Astrocyte (in vitro differentiated cells and primary cell): Measurements from ENCODE around the gene SGSM2. TPM values are rescaled to one million over a fixed set of nuclear protein-coding genes. Genes with fewer than 3 reads are reported as not detected.

Source experiments
- DNase-seq: peaks from one replicate; pipeline ENCODE4 v3.0.0-alpha.2; 2010; ENCODE audit warnings: low read depth
- FAIRE-seq: peaks from 2 replicates; lab custom pipeline; 2011; peaks lifted over from hg19 to GRCh38; lab: Jason Lieb, UNC
- H2AFZ ChIP-seq: 2 replicates; pipeline ENCODE4 v1.6.0; 2012; ENCODE audit warnings: low read depth, low read length, inconsistent platforms
- H3K27ac ChIP-seq: 2 replicates; pipeline ENCODE4 v1.5.1; 2011; ENCODE audit warnings: low read depth, low read length, inconsistent platforms
- H3K27me3 ChIP-seq: 2 replicates; pipeline ENCODE4 v1.6.0; 2011; ENCODE audit warnings: low read length, inconsistent platforms; ENCODE audit not compliant: insufficient read depth
- H3K36me3 ChIP-seq: 2 replicates; pipeline ENCODE4 v1.5.1; 2011; ENCODE audit warnings: low read length, inconsistent platforms; ENCODE audit not compliant: insufficient read depth
- H3K4me1 ChIP-seq: 2 replicates; pipeline ENCODE4 v1.5.1; 2011; ENCODE audit warnings: low read length, inconsistent platforms; ENCODE audit not compliant: insufficient read depth
- H3K4me2 ChIP-seq: 2 replicates; pipeline ENCODE4 v1.6.0; 2012; ENCODE audit warnings: low read length, inconsistent platforms
- H3K4me3 ChIP-seq: 2 replicates; pipeline ENCODE4 v1.5.1; 2011; ENCODE audit warnings: low read depth, mild to moderate bottlenecking, low read length, inconsistent platforms; ENCODE audit not compliant: insufficient read depth
- H3K79me2 ChIP-seq: 2 replicates; pipeline ENCODE4 v1.6.0; 2012; ENCODE audit warnings: mild to moderate bottlenecking, low read length, inconsistent platforms; ENCODE audit not compliant: insufficient read depth
- H3K9ac ChIP-seq: 2 replicates; pipeline ENCODE4 v1.6.0; 2012; ENCODE audit warnings: mild to moderate bottlenecking, low read length, inconsistent platforms
- H3K9me3 ChIP-seq: 2 replicates; pipeline ENCODE4 v1.5.1; 2012; ENCODE audit warnings: low read depth, mild to moderate bottlenecking, low read length, inconsistent platforms; ENCODE audit not compliant: insufficient read depth
- H4K20me1 ChIP-seq: 2 replicates; pipeline ENCODE4 v1.6.0; 2012; ENCODE audit warnings: low read length, inconsistent platforms; ENCODE audit not compliant: insufficient read depth
- H3K27ac Mint-ChIP-seq: one replicate; pipeline ENCODE4 v1.8.0; 2021; ENCODE audit warnings: mild to moderate bottlenecking, mixed read lengths; ENCODE audit not compliant: unreplicated experiment
- H3K27me3 Mint-ChIP-seq: one replicate; pipeline ENCODE4 v1.8.0; 2021; ENCODE audit warnings: low read depth, mixed read lengths; ENCODE audit not compliant: unreplicated experiment
- H3K36me3 Mint-ChIP-seq: one replicate; pipeline ENCODE4 v1.8.0; 2021; ENCODE audit warnings: low read depth, mixed read lengths; ENCODE audit not compliant: unreplicated experiment
- H3K4me1 Mint-ChIP-seq: one replicate; pipeline ENCODE4 v1.8.0; 2021; ENCODE audit warnings: low read depth, mixed read lengths; ENCODE audit not compliant: unreplicated experiment
- H3K4me3 Mint-ChIP-seq: one replicate; pipeline ENCODE4 v1.8.0; 2021; ENCODE audit warnings: mild to moderate bottlenecking, moderate library complexity, mixed read lengths; ENCODE audit not compliant: unreplicated experiment
- H3K9me3 Mint-ChIP-seq: one replicate; pipeline ENCODE4 v1.8.0; 2021; ENCODE audit warnings: mild to moderate bottlenecking, mixed read lengths; ENCODE audit not compliant: unreplicated experiment
- EZH2 ChIP-seq: IDR thresholded peaks from 2 replicates; pipeline ENCODE4 v1.6.1; 2012; ENCODE audit warnings: mild to moderate bottlenecking, low read length, inconsistent platforms; ENCODE audit not compliant: insufficient read depth
- total RNA-seq: library from RNA; stranded (reverse); gene quantifications from 2 replicates; pipeline ENCODE4 v1.2.1, GENCODE V29; 2021
- TF ChIP-seq, protein P1 (sequence below): IDR thresholded peaks from 2 replicates; pipeline ENCODE4 v1.5.1; 2011; ENCODE audit warnings: low read depth, mild to moderate bottlenecking, inconsistent platforms, low read length, moderate library complexity; ENCODE audit not compliant: insufficient read depth

SGSM2 gene
- total RNA-seq, 1 donor from 2014 or later = 62.1 TPM

DNA sequence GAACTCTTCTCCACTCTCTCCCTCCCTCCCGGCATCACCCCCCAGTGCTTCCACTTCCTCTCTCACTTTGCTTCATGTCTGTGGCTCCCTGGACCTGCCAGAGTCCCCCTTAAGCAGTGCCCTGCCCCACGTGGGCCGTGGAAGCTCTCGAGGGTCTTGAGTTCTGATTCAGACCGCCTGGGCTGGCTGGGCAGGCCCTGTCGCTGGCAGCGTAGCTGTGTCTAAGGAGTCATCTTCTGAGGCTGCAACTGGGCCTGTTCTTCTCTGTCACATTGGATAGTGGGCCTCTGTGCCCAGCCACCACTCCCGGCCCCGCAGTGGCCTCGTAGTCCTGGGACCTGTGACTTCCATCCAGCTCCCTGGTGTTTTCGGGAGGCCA, 32.9 kb downstream of the SGSM2 start:
- no peak overlapping the region for H3K4me3 Mint-ChIP-seq
- Histone ChIP-seq H3K9ac (no peak overlapping the region), H3K9me3 (no peaks in the 10 kb centered on the region), H3K4me2 (no peak overlapping the region), H3K4me3 (no peak overlapping the region), H3K79me2 (no peaks in the 10 kb centered on the region), H4K20me1 (peaks cover 25% of the 10 kb centered on the region), H3K27me3 (no peaks in the 10 kb centered on the region), H3K27ac (no peak overlapping the region), H3K36me3 (peaks cover 2% of the 10 kb centered on the region), H2AFZ (no peak overlapping the region), H3K4me1 (no peaks in the 10 kb centered on the region)
- FAIRE-seq (no peak), DNase-seq (no peak)
- TF ChIP-seq, protein P1, sequence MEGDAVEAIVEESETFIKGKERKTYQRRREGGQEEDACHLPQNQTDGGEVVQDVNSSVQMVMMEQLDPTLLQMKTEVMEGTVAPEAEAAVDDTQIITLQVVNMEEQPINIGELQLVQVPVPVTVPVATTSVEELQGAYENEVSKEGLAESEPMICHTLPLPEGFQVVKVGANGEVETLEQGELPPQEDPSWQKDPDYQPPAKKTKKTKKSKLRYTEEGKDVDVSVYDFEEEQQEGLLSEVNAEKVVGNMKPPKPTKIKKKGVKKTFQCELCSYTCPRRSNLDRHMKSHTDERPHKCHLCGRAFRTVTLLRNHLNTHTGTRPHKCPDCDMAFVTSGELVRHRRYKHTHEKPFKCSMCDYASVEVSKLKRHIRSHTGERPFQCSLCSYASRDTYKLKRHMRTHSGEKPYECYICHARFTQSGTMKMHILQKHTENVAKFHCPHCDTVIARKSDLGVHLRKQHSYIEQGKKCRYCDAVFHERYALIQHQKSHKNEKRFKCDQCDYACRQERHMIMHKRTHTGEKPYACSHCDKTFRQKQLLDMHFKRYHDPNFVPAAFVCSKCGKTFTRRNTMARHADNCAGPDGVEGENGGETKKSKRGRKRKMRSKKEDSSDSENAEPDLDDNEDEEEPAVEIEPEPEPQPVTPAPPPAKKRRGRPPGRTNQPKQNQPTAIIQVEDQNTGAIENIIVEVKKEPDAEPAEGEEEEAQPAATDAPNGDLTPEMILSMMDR = no peak
- no peak for TF ChIP-seq EZH2
- H3K36me3 Mint-ChIP-seq = peaks cover 14% of the 10 kb centered on the region
- H3K27ac Mint-ChIP-seq = peak overlapping the region; percentile 53
- no peaks in the 10 kb centered on the region for H3K27me3 Mint-ChIP-seq
- H3K9me3 Mint-ChIP-seq = no peaks in the 10 kb centered on the region
- H3K4me1 Mint-ChIP-seq = peaks cover 2% of the 10 kb centered on the region

DNA sequence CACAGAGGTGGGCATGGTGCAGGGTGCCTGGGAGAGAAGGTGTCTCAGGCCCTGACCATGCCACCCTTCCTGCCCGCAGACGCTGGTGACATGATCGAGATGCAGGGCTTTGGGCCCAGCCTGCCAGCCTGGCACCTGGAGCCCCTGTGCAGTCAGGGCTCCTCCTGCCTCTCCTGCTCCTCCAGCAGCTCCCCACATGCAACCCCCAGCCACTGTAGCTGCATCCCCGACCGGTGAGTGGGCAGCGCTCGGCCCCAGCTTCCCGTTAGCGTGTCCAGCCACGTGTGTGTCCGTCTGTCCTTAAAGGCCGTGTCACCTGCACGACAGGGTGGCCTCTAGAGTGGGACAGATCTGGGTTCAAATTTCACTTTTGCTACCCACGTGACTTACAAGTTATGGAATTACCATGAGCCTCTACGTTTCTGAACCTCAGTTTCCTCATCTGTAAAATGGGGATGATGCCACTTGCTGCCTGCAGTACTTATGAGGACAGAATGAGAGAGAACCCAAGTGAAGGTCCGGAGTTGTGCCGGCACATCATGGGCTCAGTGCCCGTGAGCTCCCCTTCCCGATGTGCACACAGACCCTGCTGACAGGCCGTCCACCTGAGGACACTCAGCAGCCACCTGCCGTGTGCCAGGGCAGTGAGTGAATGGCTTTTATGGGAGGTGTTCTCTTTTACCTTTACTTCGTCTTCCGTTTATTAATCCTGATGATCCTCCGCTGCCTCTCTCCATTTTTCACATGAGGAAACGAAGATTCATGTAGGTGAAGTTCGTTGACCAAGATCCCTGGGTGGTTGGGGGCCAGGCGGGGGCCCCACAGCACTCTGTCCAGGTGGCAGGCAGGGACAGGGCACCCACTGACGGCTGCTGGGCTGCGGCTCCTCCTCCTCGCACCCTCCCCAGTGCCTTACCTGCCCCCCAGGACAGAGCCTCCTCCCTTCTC, 34.2 kb downstream of the SGSM2 start:
- no peak overlapping the region for H3K4me3 ChIP-seq
- no peaks in the 10 kb centered on the region for H3K27me3 ChIP-seq
- H3K27ac ChIP-seq = no peak overlapping the region
- peaks cover 21% of the 10 kb centered on the region for H4K20me1 ChIP-seq
- H3K9ac ChIP-seq = no peak overlapping the region
- H3K36me3 Mint-ChIP-seq = peaks cover 16% of the 10 kb centered on the region
- no peaks in the 10 kb centered on the region for H3K27me3 Mint-ChIP-seq
- H3K27ac Mint-ChIP-seq = no peak overlapping the region
- H3K4me1 ChIP-seq = no peaks in the 10 kb centered on the region
- peaks cover 2% of the 10 kb centered on the region for H3K4me1 Mint-ChIP-seq
- no peaks in the 10 kb centered on the region for H3K79me2 ChIP-seq
- no peak for TF ChIP-seq EZH2
- TF ChIP-seq, protein P1 = no peak
- no peak overlapping the region for H3K4me2 ChIP-seq
- no peak overlapping the region for H3K4me3 Mint-ChIP-seq
- FAIRE-seq = no peak
- H2AFZ ChIP-seq = no peak overlapping the region
- H3K36me3 ChIP-seq = peaks cover 2% of the 10 kb centered on the region
- no peaks in the 10 kb centered on the region for H3K9me3 ChIP-seq
- no peaks in the 10 kb centered on the region for H3K9me3 Mint-ChIP-seq
- no peak for DNase-seq

DNA sequence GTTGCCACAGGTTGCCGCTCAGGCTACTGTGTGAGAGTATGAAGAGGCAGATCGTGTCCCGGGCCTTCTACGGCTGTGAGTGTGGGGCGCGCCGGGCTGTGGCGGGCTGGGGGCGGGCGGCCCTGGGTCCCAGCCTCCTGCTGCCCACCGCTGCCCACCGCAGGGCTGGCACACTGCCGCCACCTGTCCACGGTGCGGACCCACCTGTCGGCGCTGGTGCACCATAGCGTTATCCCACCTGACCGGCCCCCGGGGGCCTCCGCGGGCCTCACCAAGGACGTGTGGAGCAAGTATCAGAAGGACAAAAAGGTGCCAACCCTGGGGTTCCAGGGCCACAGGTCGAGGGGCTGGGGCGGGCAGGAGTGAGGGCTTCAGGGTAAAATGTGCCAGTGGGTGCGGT, 34.9 kb downstream of the SGSM2 start:
- H3K4me1 Mint-ChIP-seq = peaks cover 2% of the 10 kb centered on the region
- H3K4me1 ChIP-seq = no peaks in the 10 kb centered on the region
- peaks cover 15% of the 10 kb centered on the region for H4K20me1 ChIP-seq
- no peaks in the 10 kb centered on the region for H3K27me3 Mint-ChIP-seq
- no peak overlapping the region for H3K4me3 Mint-ChIP-seq
- H3K36me3 Mint-ChIP-seq = peaks cover 10% of the 10 kb centered on the region
- H3K9ac ChIP-seq = no peak overlapping the region
- no peak overlapping the region for H2AFZ ChIP-seq
- H3K9me3 ChIP-seq = no peaks in the 10 kb centered on the region
- H3K36me3 ChIP-seq = peaks cover 5% of the 10 kb centered on the region
- H3K27me3 ChIP-seq = no peaks in the 10 kb centered on the region
- H3K4me2 ChIP-seq = no peak overlapping the region
- FAIRE-seq (no peak), DNase-seq (no peak)
- H3K4me3 ChIP-seq = no peak overlapping the region
- H3K9me3 Mint-ChIP-seq = no peaks in the 10 kb centered on the region
- H3K27ac ChIP-seq = no peak overlapping the region
- no peak overlapping the region for H3K27ac Mint-ChIP-seq
- TF ChIP-seq, protein P1 = no peak
- TF ChIP-seq EZH2 = no peak
- H3K79me2 ChIP-seq = no peaks in the 10 kb centered on the region
